WTC11 (cell line): Measurements from ENCODE around the gene TLNRD1.

Experiments
- ATF1 ChIP-seq: sonication (generic); formaldehyde crosslinking; IDR thresholded peaks from 2 replicates; pipeline ENCODE4 v1.8.1; 2023; ENCODE audit warnings: mild to moderate bottlenecking, moderate library complexity, missing genetic modification reagents
- ELF4 ChIP-seq: sonication (generic); formaldehyde crosslinking; IDR thresholded peaks from 2 replicates; pipeline ENCODE4 v1.8.1; 2022; ENCODE audit warnings: low read depth, mild to moderate bottlenecking, moderate library complexity, missing genetic modification reagents
- ETV6 ChIP-seq: sonication (generic); formaldehyde crosslinking; IDR thresholded peaks from 2 replicates; pipeline ENCODE4 v1.8.1; 2022; ENCODE audit warnings: mild to moderate bottlenecking, missing genetic modification reagents
- MXD4 ChIP-seq: fragments of 250-450 bp; sonication (Bioruptor Pico); IDR thresholded peaks from 2 replicates; pipeline ENCODE4 v1.8.0; 2021; ENCODE audit warnings: mild to moderate bottlenecking, moderate library complexity, borderline replicate concordance
- NFE2L1 ChIP-seq: sonication (generic); formaldehyde crosslinking; IDR thresholded peaks from 2 replicates; pipeline ENCODE4 v1.8.1; 2023; ENCODE audit warnings: missing genetic modification reagents
- SMAD4 ChIP-seq: sonication (generic); formaldehyde crosslinking; IDR thresholded peaks from 2 replicates; pipeline ENCODE4 v1.8.0; 2022; ENCODE audit warnings: mild to moderate bottlenecking, missing genetic modification reagents
- TCF7 ChIP-seq: sonication (generic); formaldehyde crosslinking; IDR thresholded peaks from 2 replicates; pipeline ENCODE4 v1.8.0; 2022; ENCODE audit warnings: mild to moderate bottlenecking, low read depth, missing genetic modification reagents, moderate library complexity
- TEAD4 ChIP-seq: sonication (generic); formaldehyde crosslinking; IDR thresholded peaks from 2 replicates; pipeline ENCODE4 v1.8.0; 2022; ENCODE audit warnings: mild to moderate bottlenecking, missing genetic modification reagents
- ZNF317 ChIP-seq: sonication (generic); formaldehyde crosslinking; IDR thresholded peaks from 2 replicates; pipeline ENCODE4 v1.8.1; 2023; ENCODE audit warnings: low read depth, mild to moderate bottlenecking, moderate library complexity, missing genetic modification reagents, borderline replicate concordance
- TF ChIP-seq, protein P1 (sequence below): sonication (generic); formaldehyde crosslinking; IDR thresholded peaks from 2 replicates; pipeline ENCODE4 v1.8.1; 2023; ENCODE audit warnings: mild to moderate bottlenecking, missing genetic modification reagents, moderate library complexity
- TF ChIP-seq, protein P2 (sequence below): fragments of 200-600 bp; IDR thresholded peaks from 2 replicates; pipeline ENCODE4 v1.8.0; 2022; ENCODE audit warnings: antibody characterized with exemption
- TF ChIP-seq, protein P3 (sequence below): sonication (generic); formaldehyde crosslinking; IDR thresholded peaks from 2 replicates; pipeline ENCODE4 v1.8.1; 2023; ENCODE audit warnings: mild to moderate bottlenecking, missing genetic modification reagents, moderate library complexity
- TF ChIP-seq, protein P4 (sequence below): sonication (generic); formaldehyde crosslinking; IDR thresholded peaks from 2 replicates; pipeline ENCODE4 v1.8.0; 2022; ENCODE audit warnings: mild to moderate bottlenecking, missing genetic modification reagents
- TF ChIP-seq, protein P5 (sequence below): sonication (generic); formaldehyde crosslinking; IDR thresholded peaks from 2 replicates; pipeline ENCODE4 v1.8.1; 2022; ENCODE audit warnings: mild to moderate bottlenecking, missing genetic modification reagents, moderate library complexity, borderline replicate concordance

DNA sequence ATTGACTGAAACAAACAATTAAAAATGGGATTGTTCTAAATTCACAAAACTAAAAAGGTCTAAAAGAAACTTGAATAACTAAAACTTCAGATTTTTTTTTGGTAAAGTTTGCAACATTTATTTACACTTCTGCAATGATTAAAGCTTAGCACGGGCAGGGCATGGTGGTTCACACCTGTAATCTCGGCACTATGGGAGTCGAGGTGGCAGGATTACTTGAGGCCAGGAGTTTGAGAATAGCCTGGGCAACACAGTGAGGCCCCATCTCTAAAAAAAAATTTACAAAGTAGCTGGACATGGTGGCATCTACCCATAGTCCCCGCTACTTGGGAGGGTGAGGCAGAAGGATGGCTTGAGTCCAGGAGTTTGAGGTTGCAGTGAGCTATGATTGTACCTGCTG is 31.6 kb downstream of the TLNRD1 start:
- TF ChIP-seq, protein P1, sequence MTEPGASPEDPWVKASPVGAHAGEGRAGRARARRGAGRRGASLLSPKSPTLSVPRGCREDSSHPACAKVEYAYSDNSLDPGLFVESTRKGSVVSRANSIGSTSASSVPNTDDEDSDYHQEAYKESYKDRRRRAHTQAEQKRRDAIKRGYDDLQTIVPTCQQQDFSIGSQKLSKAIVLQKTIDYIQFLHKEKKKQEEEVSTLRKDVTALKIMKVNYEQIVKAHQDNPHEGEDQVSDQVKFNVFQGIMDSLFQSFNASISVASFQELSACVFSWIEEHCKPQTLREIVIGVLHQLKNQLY (CRISPR knock-in tag), result no peak
- TF ChIP-seq SMAD4 (CRISPR knock-in tag) (no peak), MXD4 (CRISPR knock-in tag) (no peak), ELF4 (CRISPR knock-in tag) (no peak), ETV6 (CRISPR knock-in tag) (no peak), ZNF317 (CRISPR knock-in tag) (no peak), TCF7 (CRISPR knock-in tag) (no peak), ATF1 (CRISPR knock-in tag) (no peak), TEAD4 (CRISPR knock-in tag) (no peak), NFE2L1 (CRISPR knock-in tag) (no peak)
- TF ChIP-seq, protein P2, sequence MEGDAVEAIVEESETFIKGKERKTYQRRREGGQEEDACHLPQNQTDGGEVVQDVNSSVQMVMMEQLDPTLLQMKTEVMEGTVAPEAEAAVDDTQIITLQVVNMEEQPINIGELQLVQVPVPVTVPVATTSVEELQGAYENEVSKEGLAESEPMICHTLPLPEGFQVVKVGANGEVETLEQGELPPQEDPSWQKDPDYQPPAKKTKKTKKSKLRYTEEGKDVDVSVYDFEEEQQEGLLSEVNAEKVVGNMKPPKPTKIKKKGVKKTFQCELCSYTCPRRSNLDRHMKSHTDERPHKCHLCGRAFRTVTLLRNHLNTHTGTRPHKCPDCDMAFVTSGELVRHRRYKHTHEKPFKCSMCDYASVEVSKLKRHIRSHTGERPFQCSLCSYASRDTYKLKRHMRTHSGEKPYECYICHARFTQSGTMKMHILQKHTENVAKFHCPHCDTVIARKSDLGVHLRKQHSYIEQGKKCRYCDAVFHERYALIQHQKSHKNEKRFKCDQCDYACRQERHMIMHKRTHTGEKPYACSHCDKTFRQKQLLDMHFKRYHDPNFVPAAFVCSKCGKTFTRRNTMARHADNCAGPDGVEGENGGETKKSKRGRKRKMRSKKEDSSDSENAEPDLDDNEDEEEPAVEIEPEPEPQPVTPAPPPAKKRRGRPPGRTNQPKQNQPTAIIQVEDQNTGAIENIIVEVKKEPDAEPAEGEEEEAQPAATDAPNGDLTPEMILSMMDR, result no peak
- TF ChIP-seq, protein P3, sequence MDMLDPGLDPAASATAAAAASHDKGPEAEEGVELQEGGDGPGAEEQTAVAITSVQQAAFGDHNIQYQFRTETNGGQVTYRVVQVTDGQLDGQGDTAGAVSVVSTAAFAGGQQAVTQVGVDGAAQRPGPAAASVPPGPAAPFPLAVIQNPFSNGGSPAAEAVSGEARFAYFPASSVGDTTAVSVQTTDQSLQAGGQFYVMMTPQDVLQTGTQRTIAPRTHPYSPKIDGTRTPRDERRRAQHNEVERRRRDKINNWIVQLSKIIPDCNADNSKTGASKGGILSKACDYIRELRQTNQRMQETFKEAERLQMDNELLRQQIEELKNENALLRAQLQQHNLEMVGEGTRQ (CRISPR knock-in tag), result no peak
- TF ChIP-seq, protein P4, sequence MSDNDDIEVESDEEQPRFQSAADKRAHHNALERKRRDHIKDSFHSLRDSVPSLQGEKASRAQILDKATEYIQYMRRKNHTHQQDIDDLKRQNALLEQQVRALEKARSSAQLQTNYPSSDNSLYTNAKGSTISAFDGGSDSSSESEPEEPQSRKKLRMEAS (CRISPR knock-in tag), result no peak
- TF ChIP-seq, protein P5, sequence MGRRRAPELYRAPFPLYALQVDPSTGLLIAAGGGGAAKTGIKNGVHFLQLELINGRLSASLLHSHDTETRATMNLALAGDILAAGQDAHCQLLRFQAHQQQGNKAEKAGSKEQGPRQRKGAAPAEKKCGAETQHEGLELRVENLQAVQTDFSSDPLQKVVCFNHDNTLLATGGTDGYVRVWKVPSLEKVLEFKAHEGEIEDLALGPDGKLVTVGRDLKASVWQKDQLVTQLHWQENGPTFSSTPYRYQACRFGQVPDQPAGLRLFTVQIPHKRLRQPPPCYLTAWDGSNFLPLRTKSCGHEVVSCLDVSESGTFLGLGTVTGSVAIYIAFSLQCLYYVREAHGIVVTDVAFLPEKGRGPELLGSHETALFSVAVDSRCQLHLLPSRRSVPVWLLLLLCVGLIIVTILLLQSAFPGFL, result no peak
